ENCODE data around the gene TRPM6. TPM values are rescaled to one million over a fixed set of nuclear protein-coding genes. Genes with fewer than 3 reads are reported as not detected.

Gene TRPM6
- total RNA-seq, 1 donor from 2014 or later = 0.18 TPM

DNA sequence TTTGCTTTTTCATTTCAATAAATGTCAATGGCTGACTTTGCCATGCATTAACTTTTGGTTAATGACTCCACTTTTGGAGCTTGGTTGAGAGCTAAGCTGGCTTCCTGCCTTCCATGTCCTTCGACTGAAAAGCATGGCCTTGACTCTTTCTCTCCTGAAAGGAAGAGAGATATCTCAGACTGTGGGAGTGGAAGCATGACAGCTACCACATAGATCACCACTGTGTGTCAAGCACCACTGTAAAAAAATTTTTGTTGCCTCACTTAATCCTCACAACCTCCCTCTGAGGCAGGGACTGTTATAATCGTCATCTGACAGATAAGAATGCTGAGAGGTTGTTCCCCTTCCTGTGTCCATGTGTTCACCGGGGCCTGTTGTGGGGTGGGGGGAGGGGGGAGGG, 205.8 kb downstream of the TRPM6 start:
- Mint-ChIP-seq H3K4me3 (no peak overlapping the region), H3K27ac (no peak overlapping the region), H3K27me3 (ENCODE audit: low read depth) (peaks cover 4% of the 10 kb centered on the region), H3K36me3 (no peaks in the 10 kb centered on the region), H3K4me1 (peaks cover 15% of the 10 kb centered on the region), H3K9me3 (no peaks in the 10 kb centered on the region)
- TF ChIP-seq, protein P1, sequence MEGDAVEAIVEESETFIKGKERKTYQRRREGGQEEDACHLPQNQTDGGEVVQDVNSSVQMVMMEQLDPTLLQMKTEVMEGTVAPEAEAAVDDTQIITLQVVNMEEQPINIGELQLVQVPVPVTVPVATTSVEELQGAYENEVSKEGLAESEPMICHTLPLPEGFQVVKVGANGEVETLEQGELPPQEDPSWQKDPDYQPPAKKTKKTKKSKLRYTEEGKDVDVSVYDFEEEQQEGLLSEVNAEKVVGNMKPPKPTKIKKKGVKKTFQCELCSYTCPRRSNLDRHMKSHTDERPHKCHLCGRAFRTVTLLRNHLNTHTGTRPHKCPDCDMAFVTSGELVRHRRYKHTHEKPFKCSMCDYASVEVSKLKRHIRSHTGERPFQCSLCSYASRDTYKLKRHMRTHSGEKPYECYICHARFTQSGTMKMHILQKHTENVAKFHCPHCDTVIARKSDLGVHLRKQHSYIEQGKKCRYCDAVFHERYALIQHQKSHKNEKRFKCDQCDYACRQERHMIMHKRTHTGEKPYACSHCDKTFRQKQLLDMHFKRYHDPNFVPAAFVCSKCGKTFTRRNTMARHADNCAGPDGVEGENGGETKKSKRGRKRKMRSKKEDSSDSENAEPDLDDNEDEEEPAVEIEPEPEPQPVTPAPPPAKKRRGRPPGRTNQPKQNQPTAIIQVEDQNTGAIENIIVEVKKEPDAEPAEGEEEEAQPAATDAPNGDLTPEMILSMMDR (IDR thresholded peaks at IDR 0.05; ENCODE audit: unreplicated experiment) = no peak
- no peak for DNase-seq (ENCODE audit: low spot score in 2 of 2, unreplicated experiment in 2 of 2)

DNA sequence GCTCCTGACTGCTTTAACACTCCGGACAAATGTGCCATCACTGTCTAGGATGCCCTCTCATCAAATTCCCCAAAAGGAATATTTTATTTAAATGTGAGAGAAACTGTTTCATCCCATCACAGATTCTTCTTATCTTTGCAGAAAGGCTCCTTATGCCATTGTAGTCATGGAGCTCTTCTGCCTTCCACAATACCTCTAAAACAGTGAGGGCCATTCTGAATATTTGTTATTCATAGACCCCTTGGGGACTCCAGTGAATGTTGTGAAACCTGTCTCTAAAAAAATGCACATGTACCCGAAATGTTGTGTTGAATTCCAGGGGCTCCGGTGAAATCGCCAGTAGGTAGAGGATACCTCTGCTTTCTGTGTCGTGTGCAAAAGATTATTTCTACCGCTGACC, 213.6 kb downstream of the TRPM6 start:
- no peaks in the 10 kb centered on the region for H3K36me3 Mint-ChIP-seq
- no peaks in the 10 kb centered on the region for H3K9me3 Mint-ChIP-seq
- H3K4me3 Mint-ChIP-seq = no peak overlapping the region
- DNase-seq (ENCODE audit: low spot score in 2 of 2, unreplicated experiment in 2 of 2) = no peak
- TF ChIP-seq, protein P1 (IDR thresholded peaks at IDR 0.05; ENCODE audit: unreplicated experiment) = no peak
- H3K27ac Mint-ChIP-seq = no peak overlapping the region
- H3K27me3 Mint-ChIP-seq (ENCODE audit: low read depth) = peaks cover 4% of the 10 kb centered on the region
- peaks cover 7% of the 10 kb centered on the region for H3K4me1 Mint-ChIP-seq

Other genes starting within 250 kb of the TRPM6 start
- gene C9orf40, start 65.0 kb upstream of the TRPM6 start, total RNA-seq = 4.3 to 5.1 TPM (median 4.8 TPM) in 3 replicates
- gene CARNMT1, start 140.4 kb upstream of the TRPM6 start, total RNA-seq = 22.0 to 27.2 TPM (median 24.2 TPM) in 3 replicates
- 7.6 to 9.0 TPM (median 7.9 TPM) in 3 replicates for gene NMRK1, start 200.2 kb upstream of the TRPM6 start, total RNA-seq
- gene OSTF1, start 200.6 kb upstream of the TRPM6 start, total RNA-seq = 10.5 to 13.3 TPM (median 10.7 TPM) in 3 replicates